ENCODE results near the gene TRAF3IP3. TPM values are rescaled to one million over a fixed set of nuclear protein-coding genes. Genes with fewer than 3 reads are reported as not detected.

TRAF3IP3 gene
- total RNA-seq, 1 experiment from 2014 or later = not detected

DNA sequence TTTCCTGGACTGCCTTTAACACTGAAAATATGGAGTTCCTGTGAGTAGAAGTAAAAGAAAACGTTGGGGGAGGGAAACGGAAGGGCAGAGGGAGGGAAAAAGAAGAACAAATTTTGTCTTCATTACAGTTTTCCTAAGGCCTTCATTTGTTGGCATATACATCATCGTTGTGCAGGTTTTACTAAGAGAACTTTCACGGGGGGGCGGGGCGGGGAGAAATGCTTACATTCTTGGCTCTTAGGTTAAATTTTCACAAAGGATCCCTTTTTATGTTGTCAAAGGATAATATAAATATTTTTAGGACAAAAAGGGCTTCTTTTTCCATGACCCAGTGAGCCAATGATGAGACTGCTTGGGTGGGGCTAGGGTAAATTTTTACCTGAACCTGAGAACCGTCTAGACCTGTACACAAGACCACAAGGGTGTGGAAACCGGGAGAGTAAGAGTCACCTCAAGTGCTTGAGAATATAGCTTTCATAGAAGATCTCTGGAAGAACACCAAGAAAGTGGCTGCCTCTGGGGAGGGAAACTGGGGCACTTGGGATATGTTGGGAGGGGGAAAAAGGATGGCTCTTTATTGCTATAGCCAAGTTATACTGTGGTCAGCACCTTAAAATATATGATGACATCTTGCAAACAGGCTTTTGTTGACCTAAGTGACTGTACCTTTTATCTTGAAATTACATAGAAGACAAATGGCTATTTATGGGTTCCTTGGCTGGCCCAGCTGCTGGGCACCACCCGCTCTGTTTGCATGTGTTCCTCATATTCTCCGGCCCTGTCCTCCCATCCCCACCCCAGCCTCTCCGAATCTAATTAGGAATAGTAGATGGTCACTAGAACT lies 70.0 kb downstream of the TRAF3IP3 start:
- Histone ChIP-seq H3K36me3 (peaks cover 9% of the 10 kb centered on the region), H3K27me3 (no peaks in the 10 kb centered on the region), H3K4me3 (no peak overlapping the region), H3K9me3 (no peaks in the 10 kb centered on the region)
- DNase-seq = no peak

DNA sequence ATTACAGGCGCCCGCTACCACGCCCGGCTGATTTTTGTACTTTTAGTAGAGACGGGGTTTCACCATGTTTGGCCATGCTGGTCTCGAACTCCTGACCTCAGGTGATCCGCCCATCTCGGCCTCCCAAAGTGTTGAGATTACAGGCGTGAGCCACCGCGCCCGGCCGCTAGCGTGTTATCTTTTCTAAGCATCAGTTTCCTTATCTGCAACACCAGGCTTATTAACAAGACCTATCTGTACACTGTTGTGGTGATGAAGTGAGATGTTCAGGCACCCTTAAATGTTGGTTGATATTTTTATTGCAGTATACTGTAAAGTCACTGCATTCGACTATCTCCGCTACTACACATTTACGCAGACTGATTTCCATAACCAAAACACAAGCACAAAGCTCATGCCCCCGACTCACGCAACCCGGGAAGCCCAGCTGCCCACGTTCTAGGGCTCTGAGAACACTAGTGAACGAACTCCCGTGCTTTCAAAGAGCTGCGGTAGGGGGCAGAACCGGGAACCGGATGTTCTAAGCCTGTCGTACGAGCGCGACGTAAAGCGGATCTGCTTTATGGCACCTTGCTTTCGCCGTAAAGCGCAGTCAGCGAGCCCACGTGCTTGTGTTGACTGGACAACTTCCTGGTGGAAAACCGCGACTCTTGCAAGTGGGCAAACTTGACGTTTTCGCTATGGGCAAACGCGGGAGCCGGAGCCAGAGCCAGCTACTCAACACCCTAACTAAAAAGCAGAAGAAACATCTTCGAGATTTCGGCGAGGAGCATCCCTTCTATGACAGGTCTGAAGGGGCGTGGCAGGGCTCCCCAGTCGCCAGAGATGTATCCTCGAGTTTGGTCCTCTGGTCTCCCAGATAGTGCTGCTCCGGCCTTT lies 71.8 kb downstream of the TRAF3IP3 start, which contains the start of gene UTP25:
Gene UTP25, plus strand, starts transcription at position 589 of the 879 bp plus-strand sequence. Its CDS starts 92 bp downstream, at position 681.
- DNase-seq = peak; percentile 94
- Histone ChIP-seq H3K4me3 (peak within 1 kb of the TSS; percentile 85), H3K27me3 (no peaks in the 10 kb centered on the region), H3K9me3 (no peaks in the 10 kb centered on the region), H3K36me3 (peaks cover 27% of the 10 kb centered on the region)

GRCh38 chr1:209829716-209830115 lies 73.9 kb downstream of the TRAF3IP3 start:
- no peaks in the 10 kb centered on the region for H3K9me3 ChIP-seq
- H3K27me3 ChIP-seq = no peaks in the 10 kb centered on the region
- H3K36me3 ChIP-seq = peaks cover 47% of the 10 kb centered on the region
- no peak overlapping the region for H3K4me3 ChIP-seq
- no peak for DNase-seq

DNA sequence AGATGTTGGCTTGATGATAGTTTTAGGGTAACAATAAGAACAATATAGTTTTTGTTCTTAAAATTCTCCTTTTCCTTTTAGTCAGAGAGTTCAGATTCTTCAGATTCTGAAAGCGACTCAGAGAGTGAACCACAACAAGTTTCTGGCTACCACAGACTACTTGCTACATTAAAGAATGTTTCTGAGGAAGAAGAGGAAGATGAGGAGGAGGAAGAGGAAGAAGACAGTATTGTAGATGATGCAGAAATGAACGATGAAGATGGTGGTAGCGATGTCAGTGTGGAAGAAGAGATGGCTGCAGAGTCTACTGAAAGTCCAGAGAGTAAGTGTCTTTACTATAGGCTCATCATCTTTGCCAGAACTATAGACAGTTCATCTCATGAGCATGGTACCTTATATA lies 74.9 kb downstream of the TRAF3IP3 start:
- DNase-seq = no peak
- H3K9me3 ChIP-seq = no peaks in the 10 kb centered on the region
- H3K27me3 ChIP-seq = no peaks in the 10 kb centered on the region
- H3K36me3 ChIP-seq = peaks cover 57% of the 10 kb centered on the region
- no peak overlapping the region for H3K4me3 ChIP-seq

DNA sequence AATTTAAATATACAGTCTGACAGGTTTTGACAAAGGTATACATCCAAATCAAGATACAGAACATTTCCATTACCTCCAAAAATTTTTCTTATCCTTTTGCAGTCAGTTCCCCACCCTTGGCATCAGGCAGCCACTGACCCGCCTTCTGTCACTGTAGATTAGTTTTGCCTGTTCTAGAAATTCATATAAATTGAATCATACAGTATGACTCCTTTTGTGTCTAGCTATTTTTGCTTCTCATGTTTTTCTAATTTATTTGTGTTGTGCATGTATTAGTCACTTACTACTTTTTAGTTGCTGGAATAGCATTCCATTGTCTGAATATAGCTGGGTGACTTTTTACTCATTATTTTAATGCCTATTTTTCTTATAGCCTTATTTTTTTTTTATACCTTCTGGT lies 75.8 kb downstream of the TRAF3IP3 start:
- H3K27me3 ChIP-seq = no peaks in the 10 kb centered on the region
- no peaks in the 10 kb centered on the region for H3K9me3 ChIP-seq
- peaks cover 66% of the 10 kb centered on the region for H3K36me3 ChIP-seq
- no peak overlapping the region for H3K4me3 ChIP-seq
- DNase-seq = peak; percentile 30

Other genes starting within 250 kb of the TRAF3IP3 start
- not detected in 2 replicates for gene CAMK1G, start 172.3 kb upstream of the TRAF3IP3 start, total RNA-seq (2014; rRNA removed; shearing (Covaris generic); ENCODE audit: low replicate concordance)
- gene LAMB3, start 103.6 kb upstream of the TRAF3IP3 start, total RNA-seq (2014; rRNA removed; shearing (Covaris generic); ENCODE audit: low replicate concordance) = 1.5 and 4.7 TPM in 2 replicates
- gene G0S2, start 80.6 kb upstream of the TRAF3IP3 start, total RNA-seq (2014; rRNA removed; shearing (Covaris generic); ENCODE audit: low replicate concordance) = 4.7 TPM in 1 of 2 replicates, not detected in the other
- gene HSD11B1, start 51.2 kb upstream of the TRAF3IP3 start, total RNA-seq (2014; rRNA removed; shearing (Covaris generic); ENCODE audit: low replicate concordance) = not detected in 2 replicates
- 0.49 and 4.6 TPM in 2 replicates for gene C1orf74, start 28.5 kb downstream of the TRAF3IP3 start, total RNA-seq (2014; rRNA removed; shearing (Covaris generic); ENCODE audit: low replicate concordance)
- not detected in 2 replicates for gene IRF6, start 50.1 kb downstream of the TRAF3IP3 start, total RNA-seq (2014; rRNA removed; shearing (Covaris generic); ENCODE audit: low replicate concordance)
- 10.2 and 12.3 TPM in 2 replicates for gene UTP25, start 71.9 kb downstream of the TRAF3IP3 start, total RNA-seq (2014; rRNA removed; shearing (Covaris generic); ENCODE audit: low replicate concordance)
- 0.15 and 0.66 TPM in 2 replicates for gene SYT14, start 182.2 kb downstream of the TRAF3IP3 start, total RNA-seq (2014; rRNA removed; shearing (Covaris generic); ENCODE audit: low replicate concordance)